Measurements from ENCODE around the gene NACA.
"Not testable (repeated sequence)": the region's sequence is repeated elsewhere in the genome, so short reads cannot be mapped to it uniquely, and the experiment has no call there.

NACA gene

DNA sequence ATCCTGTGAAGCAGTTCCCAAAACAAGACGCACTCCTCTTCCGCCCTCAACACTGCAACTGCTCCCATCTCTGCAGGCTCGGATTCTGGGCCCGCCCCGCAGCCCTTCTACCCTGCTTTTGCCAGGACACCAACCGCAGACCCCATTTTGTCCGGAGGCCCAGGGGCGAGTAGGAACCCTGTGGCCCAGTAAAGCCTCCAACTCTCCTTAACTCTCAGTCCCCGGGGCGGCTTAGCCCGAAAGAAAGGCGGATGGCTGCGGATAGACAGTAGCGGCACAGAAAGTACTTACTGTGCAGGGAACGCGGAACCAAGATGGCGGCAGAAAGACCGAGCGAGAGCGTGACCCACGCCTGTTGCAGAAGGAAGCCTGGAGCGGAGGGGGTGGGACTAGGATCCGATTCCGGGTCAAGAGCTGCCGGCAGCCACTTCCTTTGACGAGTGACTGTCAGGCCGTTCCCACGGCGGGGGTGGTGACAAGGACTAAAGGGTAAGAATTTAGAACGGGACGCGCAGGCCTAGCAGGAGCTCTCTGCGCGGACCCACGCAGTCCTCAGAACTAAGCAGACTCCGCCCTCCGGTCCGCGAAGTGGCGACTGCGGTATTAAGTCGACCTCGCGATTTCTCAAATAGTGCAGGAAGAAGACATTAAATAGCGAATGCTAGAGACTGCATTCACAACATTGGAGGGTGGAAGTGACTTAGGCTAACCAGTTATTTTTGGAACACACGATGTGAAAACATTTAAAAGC lies at the start of gene NACA:
NACA (minus strand) TSS at position 328 of the 751 bp plus-strand sequence. CDS start 778 bp downstream, outside the sequence.
- peak; percentile 99 for DNase-seq

DNA sequence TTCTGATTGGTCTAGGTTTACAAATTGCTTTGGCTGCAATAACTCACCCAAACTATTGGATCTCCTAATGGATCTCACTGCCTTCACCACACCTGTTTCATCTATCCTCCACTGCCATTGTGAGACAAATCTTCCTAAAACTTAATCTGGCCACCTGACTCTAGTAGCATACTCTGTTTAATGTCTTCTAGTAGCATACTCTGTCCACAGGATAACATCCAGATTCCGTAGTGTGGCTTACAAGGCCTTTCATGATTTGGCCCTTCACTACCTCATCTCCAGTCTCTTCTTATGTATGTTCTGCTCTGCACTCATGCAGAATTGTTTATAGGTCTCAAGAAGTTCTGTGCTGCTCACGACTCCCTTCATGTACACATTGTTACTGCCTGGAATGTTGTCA lies 48.0 kb upstream of the NACA start:
- no peak for DNase-seq

GRCh38 chr12:56772625-56773024 lies 47.5 kb upstream of the NACA start:
- no peak for DNase-seq

GRCh38 chr12:56769868-56770267 lies 44.8 kb upstream of the NACA start:
- no peak for DNase-seq

DNA sequence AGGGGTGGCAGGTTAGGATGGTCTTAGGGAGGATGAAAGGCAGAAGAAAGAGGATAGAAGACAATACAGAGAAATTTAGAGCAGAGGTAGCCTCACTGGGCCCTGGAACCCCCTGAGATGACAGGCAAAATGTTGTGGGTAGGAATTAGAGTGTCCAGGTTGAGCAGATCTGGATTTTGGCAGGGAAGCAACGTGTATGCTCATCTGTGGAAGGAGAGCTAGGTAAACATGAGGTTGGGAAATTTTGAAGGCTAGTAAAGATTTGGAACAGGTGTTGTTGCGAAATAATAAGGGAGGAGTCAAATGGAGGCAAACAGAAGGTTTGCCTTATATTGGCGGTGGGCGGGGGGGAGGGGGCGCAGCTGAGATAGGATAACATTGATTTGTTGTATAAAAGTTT lies 43.3 kb upstream of the NACA start:
- no peak for DNase-seq

DNA sequence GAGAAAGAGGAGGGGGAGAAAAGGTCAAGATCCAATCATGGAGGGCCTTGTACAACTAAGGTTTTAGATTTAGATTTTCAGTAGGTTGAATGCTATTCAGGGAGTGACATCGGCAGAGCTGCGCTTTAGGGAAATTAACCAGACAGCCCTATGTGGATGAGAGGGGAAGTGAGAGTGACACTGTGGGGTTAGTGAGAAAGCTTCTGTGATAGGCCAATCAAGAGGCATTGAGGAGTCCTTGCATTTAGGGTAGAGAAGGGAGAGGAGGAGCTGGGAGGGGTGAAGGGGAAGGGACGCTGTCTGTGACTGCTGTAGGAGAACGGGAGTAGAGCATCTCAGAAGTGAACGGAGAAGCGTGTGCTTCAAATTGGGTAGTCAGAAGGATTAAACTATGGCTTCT lies 41.4 kb upstream of the NACA start:
- DNase-seq, result peak; percentile 61

GRCh38 chr12:56763753-56764657 lies 38.9 kb upstream of the NACA start:
- DNase-seq, result no peak

DNA sequence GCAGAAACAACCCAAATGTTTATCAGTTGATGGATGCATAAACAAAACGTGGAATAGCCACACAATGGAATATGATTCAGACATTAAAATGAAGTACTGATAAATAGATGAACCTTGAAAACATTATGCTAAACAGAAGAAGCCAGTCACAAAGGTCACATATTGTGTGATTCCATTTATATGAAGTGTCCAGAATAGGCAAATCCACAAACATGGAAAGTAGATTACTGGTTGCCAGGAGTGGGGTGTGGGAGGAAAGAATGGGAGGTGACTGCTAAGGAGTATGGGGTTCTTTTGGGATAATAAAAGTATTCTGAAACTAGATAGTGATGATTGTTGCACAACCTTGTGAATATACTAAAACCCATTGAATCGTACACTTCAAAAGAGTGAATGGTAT lies 36.7 kb upstream of the NACA start:
- DNase-seq, result no peak

DNA sequence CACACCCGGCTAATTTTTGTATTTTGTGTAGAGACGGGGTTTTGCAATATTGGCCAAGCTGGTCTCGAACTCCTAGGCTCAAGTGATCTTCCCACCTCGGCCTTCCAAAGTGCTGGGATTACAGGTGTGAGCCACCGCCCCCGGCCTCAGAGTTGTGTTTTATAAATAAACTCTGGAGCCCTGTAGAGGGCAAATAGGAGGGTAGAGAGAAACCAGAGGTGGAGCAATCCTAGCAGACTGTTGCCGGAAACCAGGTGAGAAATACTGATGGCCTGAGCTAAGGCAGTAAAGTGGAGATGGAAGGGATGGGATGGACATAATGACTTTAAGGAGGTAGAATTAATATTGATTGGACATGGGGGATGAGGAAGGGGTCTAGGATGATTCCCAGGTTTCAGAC lies 35.4 kb upstream of the NACA start:
- DNase-seq, result no peak

- DNase-seq, result no peak
These were observed 34.3 kb upstream of the NACA start for GRCh38 chr12:56759263-56759908.

GRCh38 chr12:56758728-56759262 lies 33.7 kb upstream of the NACA start:
- no peak for DNase-seq

GRCh38 chr12:56757971-56758370 lies 32.9 kb upstream of the NACA start:
- not testable (repeated sequence) for DNase-seq

GRCh38 chr12:56753566-56753965 lies 28.5 kb upstream of the NACA start:
- no peak for DNase-seq

- DNase-seq, result no peak
These were observed 26.9 kb upstream of the NACA start, which contains the start of gene PRIM1 for GRCh38 chr12:56751712-56752598. Gene PRIM1, minus strand, starts transcription at chr12:56752323. Its CDS starts 25 bp downstream, at chr12:56752298.

- not testable (repeated sequence) for DNase-seq
These were observed 25.5 kb upstream of the NACA start for GRCh38 chr12:56750596-56750995.

DNA sequence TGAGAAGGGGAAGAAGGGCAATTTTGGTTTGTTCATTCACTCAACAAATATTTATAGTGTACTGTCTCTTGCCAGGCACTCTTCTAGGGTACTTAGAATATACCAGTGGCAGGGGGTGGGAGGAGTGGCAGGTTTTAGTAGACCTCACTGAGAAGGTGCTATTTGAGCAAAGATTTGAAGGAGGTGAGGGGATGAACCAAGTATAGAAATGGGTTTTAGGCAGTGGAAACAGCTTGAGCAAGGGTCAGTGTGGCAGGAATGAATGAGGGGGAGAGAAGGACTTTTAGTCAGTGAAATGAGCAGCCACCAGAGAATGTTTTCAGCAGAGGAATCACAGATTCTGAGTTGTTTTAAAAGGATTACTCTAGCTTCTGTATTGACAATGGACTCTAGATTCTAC lies 24.8 kb upstream of the NACA start:
- no peak for DNase-seq

GRCh38 chr12:56749359-56749758 lies 24.3 kb upstream of the NACA start:
- DNase-seq, result no peak

- no peak for DNase-seq
These were observed 3.2 kb upstream of the NACA start for GRCh38 chr12:56728139-56728861.

GRCh38 chr12:56726196-56726675 lies 1.1 kb upstream of the NACA start:
- not testable (repeated sequence) for DNase-seq

DNA sequence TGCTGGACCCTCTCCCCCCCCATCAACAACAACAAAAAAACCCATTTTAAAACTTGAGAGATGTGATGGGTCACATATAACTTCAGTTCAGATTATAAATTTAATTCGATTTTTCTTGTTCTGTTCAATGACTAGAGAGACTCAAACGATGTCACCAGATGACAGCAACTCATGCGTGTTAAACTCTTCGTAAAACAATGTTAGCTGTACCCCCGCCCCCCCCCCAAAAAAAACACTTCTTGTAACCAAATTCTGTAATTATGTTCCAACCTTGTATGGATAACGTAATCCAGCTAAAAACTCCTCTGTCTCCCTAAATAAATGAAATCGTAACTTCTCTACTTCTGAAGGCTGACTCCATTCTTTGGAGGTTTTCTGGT lies 614 bp upstream of the NACA start:
- DNase-seq, result no peak

DNA sequence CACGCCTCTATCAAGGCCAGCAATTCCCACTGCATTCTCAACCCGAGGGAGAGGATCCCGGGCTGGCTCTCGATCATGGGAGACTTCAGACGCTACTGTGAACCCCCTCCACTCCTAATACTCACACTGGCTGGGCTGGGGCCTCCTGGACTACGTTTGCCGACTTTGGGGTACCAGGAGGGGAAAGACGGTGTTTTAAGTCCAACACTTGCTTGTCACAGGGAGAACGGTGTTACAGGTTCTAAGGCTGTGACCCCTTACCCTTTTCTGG lies 463 bp downstream of the NACA start:
- no peak for DNase-seq
